MM.1S (cell line): ENCODE measurements around the gene GTF2B.

Experiments
- EZH2 ChIP-seq: fragments of 300-600 bp; sonication (generic); optimal IDR thresholded peaks from 2 replicates; pipeline ENCODE3; 2017; ENCODE audit warnings: low read depth, mild to moderate bottlenecking, antibody characterized with exemption, low read length, mixed read lengths
- EZH2phosphoT487 ChIP-seq: fragments of 300-600 bp; sonication (generic); IDR thresholded peaks from 2 replicates; pipeline ENCODE4 v1.6.1; 2018; ENCODE audit warnings: antibody characterized with exemption, low read length
- TF ChIP-seq, protein P1 (sequence below): fragments of 300-600 bp; sonication (generic); IDR thresholded peaks from 2 replicates; pipeline ENCODE4 v1.5.1; 2016; ENCODE audit warnings: antibody characterized with exemption, low read length, mixed read lengths

DNA sequence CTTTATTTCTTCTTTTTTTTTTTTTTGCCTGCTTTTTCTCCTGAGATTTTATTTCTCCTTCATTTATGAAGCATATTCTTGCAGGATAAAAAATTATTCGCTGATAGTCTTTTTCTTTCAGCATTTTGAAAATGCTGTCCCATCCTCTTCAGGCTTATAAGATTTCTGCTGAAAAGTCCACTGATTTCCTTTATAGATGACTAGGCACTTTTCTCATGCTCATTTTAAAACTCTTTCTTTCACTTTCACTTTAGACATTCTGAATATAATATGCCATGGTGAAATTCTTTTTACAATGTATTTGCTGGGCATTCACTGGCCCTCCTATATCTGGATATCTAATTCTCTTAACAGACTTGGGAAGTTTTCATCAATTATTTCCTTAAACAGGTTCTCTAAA is 25.5 kb upstream of the GTF2B start:
- TF ChIP-seq, protein P1, sequence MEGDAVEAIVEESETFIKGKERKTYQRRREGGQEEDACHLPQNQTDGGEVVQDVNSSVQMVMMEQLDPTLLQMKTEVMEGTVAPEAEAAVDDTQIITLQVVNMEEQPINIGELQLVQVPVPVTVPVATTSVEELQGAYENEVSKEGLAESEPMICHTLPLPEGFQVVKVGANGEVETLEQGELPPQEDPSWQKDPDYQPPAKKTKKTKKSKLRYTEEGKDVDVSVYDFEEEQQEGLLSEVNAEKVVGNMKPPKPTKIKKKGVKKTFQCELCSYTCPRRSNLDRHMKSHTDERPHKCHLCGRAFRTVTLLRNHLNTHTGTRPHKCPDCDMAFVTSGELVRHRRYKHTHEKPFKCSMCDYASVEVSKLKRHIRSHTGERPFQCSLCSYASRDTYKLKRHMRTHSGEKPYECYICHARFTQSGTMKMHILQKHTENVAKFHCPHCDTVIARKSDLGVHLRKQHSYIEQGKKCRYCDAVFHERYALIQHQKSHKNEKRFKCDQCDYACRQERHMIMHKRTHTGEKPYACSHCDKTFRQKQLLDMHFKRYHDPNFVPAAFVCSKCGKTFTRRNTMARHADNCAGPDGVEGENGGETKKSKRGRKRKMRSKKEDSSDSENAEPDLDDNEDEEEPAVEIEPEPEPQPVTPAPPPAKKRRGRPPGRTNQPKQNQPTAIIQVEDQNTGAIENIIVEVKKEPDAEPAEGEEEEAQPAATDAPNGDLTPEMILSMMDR, result no peak
- TF ChIP-seq EZH2phosphoT487 (no peak), EZH2 (no peak)
